PFSK-1 (cell line): ENCODE data around the gene BZW1.

Source experiments
- FOXP2 ChIP-seq: optimal IDR thresholded peaks from 2 replicates; pipeline ENCODE3; 2011; ENCODE audit warnings: borderline replicate concordance, control low read depth, inconsistent platforms; ENCODE audit not compliant: insufficient read depth; ENCODE audit errors: extremely low read length, extremely low read depth
- POLR2AphosphoS5 ChIP-seq: IDR thresholded peaks from 2 replicates; pipeline ENCODE4 v1.6.1; 2012; ENCODE audit warnings: low read depth, mild to moderate bottlenecking, control low read depth, low read length, moderate library complexity
- SIN3A ChIP-seq: IDR thresholded peaks from 2 replicates; pipeline ENCODE4 v1.6.1; 2012; ENCODE audit warnings: mild to moderate bottlenecking, low read length, moderate library complexity, borderline replicate concordance; ENCODE audit not compliant: insufficient read depth
- TAF1 ChIP-seq: IDR thresholded peaks from 2 replicates; pipeline ENCODE4 v1.6.1; 2012; ENCODE audit warnings: low read length, control low read depth, borderline replicate concordance; ENCODE audit not compliant: insufficient read depth
- TF ChIP-seq, protein P1 (sequence below), 2 experiments: IDR thresholded peaks; 2 replicates each; pipeline versions ENCODE4 v1.6.1 to v1.8.0; 2011 to 2012; ENCODE audit warnings: low read depth in 2 of 2, low read length in 2 of 2, control low read depth in 1 of 2, inconsistent platforms in 1 of 2, mild to moderate bottlenecking in 1 of 2, moderate library complexity in 1 of 2; ENCODE audit not compliant: insufficient read depth in 1 of 2

BZW1 gene

GRCh38 chr2:200852605-200853004 is 40.9 kb downstream of the BZW1 start:
- TF ChIP-seq TAF1 (no peak), FOXP2 (no peak), SIN3A (no peak), POLR2AphosphoS5 (no peak)
- TF ChIP-seq, protein P1, sequence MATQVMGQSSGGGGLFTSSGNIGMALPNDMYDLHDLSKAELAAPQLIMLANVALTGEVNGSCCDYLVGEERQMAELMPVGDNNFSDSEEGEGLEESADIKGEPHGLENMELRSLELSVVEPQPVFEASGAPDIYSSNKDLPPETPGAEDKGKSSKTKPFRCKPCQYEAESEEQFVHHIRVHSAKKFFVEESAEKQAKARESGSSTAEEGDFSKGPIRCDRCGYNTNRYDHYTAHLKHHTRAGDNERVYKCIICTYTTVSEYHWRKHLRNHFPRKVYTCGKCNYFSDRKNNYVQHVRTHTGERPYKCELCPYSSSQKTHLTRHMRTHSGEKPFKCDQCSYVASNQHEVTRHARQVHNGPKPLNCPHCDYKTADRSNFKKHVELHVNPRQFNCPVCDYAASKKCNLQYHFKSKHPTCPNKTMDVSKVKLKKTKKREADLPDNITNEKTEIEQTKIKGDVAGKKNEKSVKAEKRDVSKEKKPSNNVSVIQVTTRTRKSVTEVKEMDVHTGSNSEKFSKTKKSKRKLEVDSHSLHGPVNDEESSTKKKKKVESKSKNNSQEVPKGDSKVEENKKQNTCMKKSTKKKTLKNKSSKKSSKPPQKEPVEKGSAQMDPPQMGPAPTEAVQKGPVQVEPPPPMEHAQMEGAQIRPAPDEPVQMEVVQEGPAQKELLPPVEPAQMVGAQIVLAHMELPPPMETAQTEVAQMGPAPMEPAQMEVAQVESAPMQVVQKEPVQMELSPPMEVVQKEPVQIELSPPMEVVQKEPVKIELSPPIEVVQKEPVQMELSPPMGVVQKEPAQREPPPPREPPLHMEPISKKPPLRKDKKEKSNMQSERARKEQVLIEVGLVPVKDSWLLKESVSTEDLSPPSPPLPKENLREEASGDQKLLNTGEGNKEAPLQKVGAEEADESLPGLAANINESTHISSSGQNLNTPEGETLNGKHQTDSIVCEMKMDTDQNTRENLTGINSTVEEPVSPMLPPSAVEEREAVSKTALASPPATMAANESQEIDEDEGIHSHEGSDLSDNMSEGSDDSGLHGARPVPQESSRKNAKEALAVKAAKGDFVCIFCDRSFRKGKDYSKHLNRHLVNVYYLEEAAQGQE (IDR thresholded peaks at IDR 0.05; ENCODE audit: insufficient read depth in 1 of 2, low read depth in 2 of 2, low read length in 2 of 2), result no peak

DNA sequence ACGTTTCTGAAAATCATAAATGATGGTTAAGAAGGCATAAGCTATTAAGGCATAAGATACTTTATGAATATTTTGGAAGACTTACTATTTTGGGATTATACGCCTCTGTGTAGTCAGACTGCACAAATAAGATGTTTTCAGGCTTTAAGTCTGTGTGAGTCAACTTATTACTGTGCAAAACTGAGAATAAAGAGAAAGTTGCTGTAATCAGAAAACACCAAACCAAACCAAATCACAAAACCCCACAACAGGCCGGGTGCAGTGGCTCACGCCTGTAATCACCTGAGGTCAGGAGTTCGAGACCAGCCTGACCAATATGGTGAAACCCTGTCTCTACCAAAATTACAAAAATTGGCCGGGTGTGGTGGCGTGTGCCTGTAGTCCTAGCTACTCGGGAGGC is 45.1 kb downstream of the BZW1 start:
- no peak for TF ChIP-seq POLR2AphosphoS5

DNA sequence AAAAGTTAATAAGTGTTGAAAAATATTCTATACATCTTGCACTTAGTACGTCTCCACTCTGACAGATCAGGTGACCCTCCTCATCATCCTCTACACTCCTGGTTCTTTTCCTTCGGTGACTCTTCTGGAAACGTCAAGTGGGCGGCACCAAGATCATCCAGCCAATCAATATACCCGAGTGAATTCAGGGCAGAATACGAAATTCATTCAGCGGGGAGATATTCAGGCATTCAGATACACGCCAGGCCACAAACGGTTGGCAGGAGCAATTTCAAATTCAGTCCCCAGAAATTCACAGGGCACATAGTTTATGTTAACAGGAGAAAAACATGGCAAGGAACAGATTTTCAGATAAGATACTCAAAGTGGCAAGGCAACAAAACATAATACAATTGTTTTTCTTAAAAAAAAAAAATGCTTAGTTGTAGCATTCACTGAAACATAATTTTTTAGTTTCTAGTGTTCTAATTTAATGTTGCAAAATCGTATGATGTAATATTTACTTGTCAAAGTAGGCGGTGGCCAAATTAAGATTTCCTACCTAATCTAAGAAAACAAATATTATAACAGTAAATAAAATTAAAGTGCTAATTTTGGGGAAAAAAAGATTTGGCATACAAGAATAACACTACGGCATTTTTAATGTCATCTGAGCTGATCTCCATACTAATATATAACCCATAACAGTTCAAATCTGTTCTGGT is 48.5 kb downstream of the BZW1 start:
- TF ChIP-seq POLR2AphosphoS5 (no peak), TAF1 (no peak), FOXP2 (no peak), SIN3A (no peak)
- TF ChIP-seq, protein P1 (IDR thresholded peaks at IDR 0.05; ENCODE audit: insufficient read depth in 1 of 2, low read depth in 2 of 2, low read length in 2 of 2), result no peak

DNA sequence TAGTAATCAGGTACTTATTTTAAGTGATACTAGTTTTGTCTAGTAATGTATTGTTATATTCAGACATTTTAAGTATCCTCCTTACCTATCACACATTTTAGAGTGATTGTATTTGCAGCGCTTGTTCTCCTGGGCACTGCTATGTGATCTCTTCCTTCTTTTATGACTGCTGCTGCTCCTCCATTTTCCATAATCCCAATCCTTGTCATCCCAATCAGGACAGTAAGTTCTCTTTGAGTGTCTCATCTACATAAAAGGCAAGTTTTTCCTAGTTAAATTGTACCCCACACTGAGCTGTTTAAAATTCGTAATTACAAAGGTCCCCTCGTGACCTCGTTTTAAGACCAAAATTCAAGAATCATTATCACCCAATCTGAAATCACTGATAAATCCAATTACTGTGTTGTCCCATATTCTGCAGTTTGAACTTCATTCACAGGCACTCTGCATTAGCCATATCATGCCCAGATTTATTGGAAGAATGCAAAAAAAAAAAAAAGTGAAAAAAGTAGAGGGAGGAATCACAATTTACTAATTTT is 50.0 kb downstream of the BZW1 start:
- no peak for TF ChIP-seq FOXP2
- TF ChIP-seq, protein P1 (IDR thresholded peaks at IDR 0.05; ENCODE audit: insufficient read depth in 1 of 2, low read depth in 2 of 2, low read length in 2 of 2), result no peak
- TF ChIP-seq POLR2AphosphoS5, result no peak
- TF ChIP-seq TAF1, result no peak
- TF ChIP-seq SIN3A, result no peak

DNA sequence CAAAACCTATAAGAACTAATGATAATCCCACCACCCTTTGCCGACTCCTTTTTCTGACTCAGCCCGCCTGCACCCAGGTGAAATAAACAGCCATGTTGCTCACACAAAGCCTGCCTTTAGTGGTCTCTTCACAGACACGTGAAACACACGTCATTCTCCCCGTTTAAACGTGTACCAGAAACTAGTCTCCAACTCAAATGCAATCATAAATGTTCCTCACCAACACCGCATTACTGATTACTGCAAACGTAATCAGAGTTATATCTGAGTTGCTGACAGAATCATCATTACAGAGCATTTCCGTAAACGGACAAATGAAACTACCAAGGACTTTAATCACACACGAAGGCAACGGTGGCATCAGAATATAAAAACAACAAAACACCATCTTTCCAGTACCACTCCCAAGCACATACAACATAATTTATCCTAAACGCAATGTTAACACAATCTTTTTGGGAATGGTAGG is 50.9 kb downstream of the BZW1 start:
- TF ChIP-seq, protein P1 (IDR thresholded peaks at IDR 0.05; ENCODE audit: insufficient read depth in 1 of 2, low read depth in 2 of 2, low read length in 2 of 2), result no peak
- TF ChIP-seq POLR2AphosphoS5 (no peak), SIN3A (no peak), FOXP2 (no peak), TAF1 (no peak)
